H9 (cell line): ENCODE measurements around the gene CEP68. TPM values are rescaled to one million over a fixed set of nuclear protein-coding genes. Genes with fewer than 3 reads are reported as not detected.

ENCODE experiments used
- DNase-seq: peaks from one replicate; pipeline ENCODE4 v3.0.0-alpha.2; 2017
- H2AFZ ChIP-seq: one replicate; pipeline ENCODE4 v1.6.1; 2013; ENCODE audit warnings: mild to moderate bottlenecking, low read length, control low read depth, moderate library complexity
- H2AK5ac ChIP-seq: 2 replicates; pipeline ENCODE4 v1.6.1; 2013; ENCODE audit warnings: low read length, control low read depth, mixed read lengths; ENCODE audit not compliant: insufficient read length
- H2BK120ac ChIP-seq: one replicate; pipeline ENCODE4 v1.6.1; 2013; ENCODE audit warnings: low read depth, mild to moderate bottlenecking, low read length, control low read depth, inconsistent platforms; ENCODE audit not compliant: poor library complexity, severe bottlenecking
- H2BK12ac ChIP-seq: 2 replicates; pipeline ENCODE4 v1.6.1; 2013; ENCODE audit warnings: low read length, control low read depth, mixed read lengths, low read depth; ENCODE audit not compliant: insufficient read length
- H2BK15ac ChIP-seq: 2 replicates; pipeline ENCODE4 v1.6.1; 2013; ENCODE audit warnings: low read depth, low read length, control low read depth
- H2BK20ac ChIP-seq: one replicate; pipeline ENCODE4 v1.6.1; 2013; ENCODE audit warnings: low read depth, mild to moderate bottlenecking, low read length, control low read depth, inconsistent platforms; ENCODE audit not compliant: poor library complexity, severe bottlenecking
- H2BK5ac ChIP-seq: 2 replicates; pipeline ENCODE4 v1.6.1; 2013; ENCODE audit warnings: low read length, control low read depth, mixed read lengths; ENCODE audit not compliant: insufficient read length
- H3K14ac ChIP-seq: 2 replicates; pipeline ENCODE4 v1.6.1; 2013; ENCODE audit warnings: low read length, control low read depth; ENCODE audit not compliant: insufficient read depth
- H3K18ac ChIP-seq: 2 replicates; pipeline ENCODE4 v1.6.1; 2013; ENCODE audit warnings: low read depth, mild to moderate bottlenecking, mixed read lengths, low read length, control low read depth; ENCODE audit not compliant: insufficient read length
- H3K23ac ChIP-seq: 2 replicates; pipeline ENCODE4 v1.6.1; 2013; ENCODE audit warnings: low read length, control low read depth, mixed read lengths, low read depth; ENCODE audit not compliant: insufficient read length
- H3K23me2 ChIP-seq: 2 replicates; pipeline ENCODE4 v1.6.1; 2013; ENCODE audit warnings: low read depth, mild to moderate bottlenecking, mixed read lengths, low read length, control low read depth; ENCODE audit not compliant: insufficient read length, poor library complexity, severe bottlenecking
- H3K27ac ChIP-seq: 2 replicates; pipeline ENCODE4 v1.5.1; 2013; ENCODE audit warnings: low read length, control low read depth, mixed read lengths, low read depth; ENCODE audit not compliant: insufficient read length
- H3K27me3 ChIP-seq: 2 replicates; pipeline ENCODE4 v1.6.1; 2013; ENCODE audit warnings: low read length, control low read depth, inconsistent platforms; ENCODE audit not compliant: insufficient read depth
- H3K4ac ChIP-seq: 2 replicates; pipeline ENCODE4 v1.6.1; 2013; ENCODE audit warnings: low read depth, mild to moderate bottlenecking, control low read depth, inconsistent platforms, low read length, moderate library complexity
- H3K4me1 ChIP-seq: 2 replicates; pipeline ENCODE4 v1.6.1; 2013; ENCODE audit warnings: low read length, control low read depth, inconsistent platforms; ENCODE audit not compliant: insufficient read depth
- H3K4me2 ChIP-seq: 2 replicates; pipeline ENCODE4 v1.6.1; 2013; ENCODE audit warnings: low read length, control low read depth, mixed read lengths; ENCODE audit not compliant: insufficient read length, insufficient read depth
- H3K56ac ChIP-seq: 2 replicates; pipeline ENCODE4 v1.6.1; 2013; ENCODE audit warnings: low read depth, mild to moderate bottlenecking, mixed read lengths, low read length, control low read depth; ENCODE audit not compliant: insufficient read length
- H3K79me1 ChIP-seq: 2 replicates; pipeline ENCODE4 v1.6.1; 2013; ENCODE audit warnings: low read depth, mild to moderate bottlenecking, moderate library complexity, low read length, control low read depth, inconsistent platforms; ENCODE audit not compliant: insufficient read depth, poor library complexity, severe bottlenecking
- H3K79me2 ChIP-seq: 2 replicates; pipeline ENCODE4 v1.6.1; 2013; ENCODE audit warnings: low read length, control low read depth, inconsistent platforms; ENCODE audit not compliant: insufficient read depth
- H3K9ac ChIP-seq: 2 replicates; pipeline ENCODE4 v1.6.1; 2013; ENCODE audit warnings: low read length, control low read depth, mixed read lengths; ENCODE audit not compliant: insufficient read length; ENCODE audit errors: extremely low read depth
- H3K9me3 ChIP-seq: one replicate; pipeline ENCODE4 v1.6.1; 2013; ENCODE audit warnings: low read depth, low read length, inconsistent platforms; ENCODE audit not compliant: control insufficient read depth
- H3T11ph ChIP-seq: one replicate; pipeline ENCODE4 v1.6.1; 2013; ENCODE audit warnings: mild to moderate bottlenecking, low read length, control low read depth, inconsistent platforms
- H4K20me1 ChIP-seq: one replicate; pipeline ENCODE4 v1.6.1; 2013; ENCODE audit not compliant: control insufficient read depth, insufficient read length, insufficient read depth
- H4K5ac ChIP-seq: 2 replicates; pipeline ENCODE4 v1.6.1; 2013; ENCODE audit warnings: low read depth, mild to moderate bottlenecking, mixed read lengths, low read length, control low read depth; ENCODE audit not compliant: insufficient read length
- H4K8ac ChIP-seq: replicated peaks from 2 replicates; pipeline ENCODE4 v1.6.1; 2013; ENCODE audit warnings: low read length, control low read depth, mixed read lengths, low read depth; ENCODE audit not compliant: insufficient read length
- H4K91ac ChIP-seq: 2 replicates; pipeline ENCODE4 v1.6.1; 2013; ENCODE audit warnings: low read depth, mild to moderate bottlenecking, moderate library complexity, mixed read lengths, low read length, control low read depth; ENCODE audit not compliant: insufficient read length
- H3K27ac Mint-ChIP-seq, 3 experiments: 2 replicates in 2 of 3; 3 replicates in 1 of 3; pipeline ENCODE4 v1.8.0; 2020 to 2021; ENCODE audit warnings: mixed read lengths in 3 of 3, mild to moderate bottlenecking in 1 of 3, moderate library complexity in 1 of 3
- H3K27me3 Mint-ChIP-seq: 2 replicates; pipeline ENCODE4 v1.8.0; 2021; ENCODE audit warnings: low read depth, mild to moderate bottlenecking, moderate library complexity, mixed read lengths
- H3K36me3 Mint-ChIP-seq, 3 experiments: 2 replicates in 2 of 3; 3 replicates in 1 of 3; pipeline ENCODE4 v1.8.0; 2020 to 2021; ENCODE audit warnings: low read depth in 3 of 3, mixed read lengths in 3 of 3; ENCODE audit not compliant: insufficient read depth in 1 of 3
- H3K4me1 Mint-ChIP-seq, 2 experiments: 2 replicates each; pipeline ENCODE4 v1.8.0; 2020; ENCODE audit warnings: mixed read lengths in 2 of 2
- H3K4me3 Mint-ChIP-seq, 2 experiments: 2 replicates in 1 of 2; 3 replicates in 1 of 2; pipeline ENCODE4 v1.8.0; 2020 to 2021; ENCODE audit warnings: mild to moderate bottlenecking in 2 of 2, mixed read lengths in 2 of 2, moderate library complexity in 1 of 2
- H3K9me3 Mint-ChIP-seq, 2 experiments: 2 replicates in 1 of 2; 3 replicates in 1 of 2; pipeline ENCODE4 v1.8.0; 2020; ENCODE audit warnings: mild to moderate bottlenecking in 2 of 2, mixed read lengths in 2 of 2, moderate library complexity in 1 of 2
- CTCF ChIP-seq: fragments of 200-600 bp; sonication (generic); conservative IDR thresholded peaks from 3 replicates; pipeline ENCODE4 v1.8.0; 2021; ENCODE audit warnings: antibody characterized with exemption, mild to moderate bottlenecking
- WGBS: extraction: QIAGEN DNeasy Blood & Tissue Kit; methylation state at CpG from one replicate; pipeline ENCODE4 v1.1.7; 2013; ENCODE audit warnings: missing lambda C conversion rate, low lambda C conversion rate, mixed read lengths; ENCODE audit not compliant: insufficient read length; ENCODE audit errors: extremely low coverage; 5-methylcytosine and 5-hydroxymethylcytosine counted together
- total RNA-seq: library from RNA; stranded (reverse); gene quantifications from 2 replicates; pipeline ENCODE4 v1.2.1, GENCODE V29; 2021

CEP68 gene
- total RNA-seq, 1 experiment from 2014 or later = 20.2 TPM

- peak; percentile 100 for DNase-seq
- peak within 1 kb of the TSS; percentile 98 to 100 for H3K4me3 Mint-ChIP-seq
- peaks cover 0 to 5% (median 0%) of the 10 kb centered on the region in 3 experiments; a peak in 3 of 7 replicates for H3K36me3 Mint-ChIP-seq
- H4K8ac ChIP-seq = no peak within 1 kb of the TSS
- H3K27me3 ChIP-seq = no peaks in the 10 kb centered on the region
- H3K79me2 ChIP-seq = peaks cover 28% of the 10 kb centered on the region
- peaks cover 2% of the 10 kb centered on the region for H3K23me2 ChIP-seq
- H3K4ac ChIP-seq = no peak within 1 kb of the TSS
- H4K20me1 ChIP-seq = no peaks in the 10 kb centered on the region
- H2BK5ac ChIP-seq = peak within 1 kb of the TSS; percentile 30
- peak within 1 kb of the TSS; percentile 85 for H3K9ac ChIP-seq
- peak within 1 kb of the TSS; percentile 4 for H4K5ac ChIP-seq
- no peak within 1 kb of the TSS for H2AK5ac ChIP-seq
- H3K4me2 ChIP-seq = peak within 1 kb of the TSS; percentile 85
- peak; percentile 43; the same call in 2 of the 3 replicates for TF ChIP-seq CTCF
- no peak within 1 kb of the TSS for H2BK20ac ChIP-seq
- no peak within 1 kb of the TSS for H2BK15ac ChIP-seq
- H3K56ac ChIP-seq = no peak within 1 kb of the TSS
- H3K14ac ChIP-seq = peak within 1 kb of the TSS; percentile 84; the same call in 1 of the 2 replicates
- H3K27ac Mint-ChIP-seq = peak within 1 kb of the TSS; percentile 99 to 100 (median 99)
- no peaks in the 10 kb centered on the region for H3K9me3 ChIP-seq
- peak within 1 kb of the TSS; percentile 19 for H3K27ac ChIP-seq
- no CpG with 5 or more reads among the region's 76 CpGs for WGBS
- H3K4me1 Mint-ChIP-seq = peaks cover 25 to 39% of the 10 kb centered on the region in 2 experiments
- H3K27me3 Mint-ChIP-seq = no peaks in the 10 kb centered on the region
- no peak within 1 kb of the TSS for H3K23ac ChIP-seq
- H4K91ac ChIP-seq = no peak within 1 kb of the TSS
- peaks cover 11% of the 10 kb centered on the region for H3K79me1 ChIP-seq
- peak within 1 kb of the TSS; percentile 77 for H3K18ac ChIP-seq
- H3K9me3 Mint-ChIP-seq = no peaks in the 10 kb centered on the region; a peak in 1 of 5 replicates
- no peaks in the 10 kb centered on the region for H3K4me1 ChIP-seq
- H3T11ph ChIP-seq = no peak within 1 kb of the TSS
- H2BK120ac ChIP-seq = no peak within 1 kb of the TSS
- no peak within 1 kb of the TSS for H2BK12ac ChIP-seq
- H2AFZ ChIP-seq = peak within 1 kb of the TSS; percentile 35
Measured at GRCh38 chr2:65129826-65130663, 73.8 kb downstream of the CEP68 start, which contains the start of gene RAB1A. Gene RAB1A, minus strand, starts transcription at chr2:65130106. Its CDS starts 191 bp downstream, at chr2:65129915.
